Occipital lobe (tissue), 2 donors: ENCODE measurements around the gene CHML. TPM values are rescaled to one million over a fixed set of nuclear protein-coding genes. Genes with fewer than 3 reads are reported as not detected.

Experiments used
- DNase-seq: peaks from one replicate; lab custom pipeline; 2025; lab: John Stamatoyannopoulos, UW
- total RNA-seq: library from RNA; depleted of rRNA; stranded (reverse); fragments of >200 nt; gene quantifications from one replicate; pipeline ENCODE4 v1.2.3, GENCODE V29; 2014

Gene CHML
- total RNA-seq, 1 donor from 2014 or later = 69.6 TPM

- DNase-seq = no peak
Observed at GRCh38 chr1:241592273-241592958, 47.8 kb downstream of the CHML start.

GRCh38 chr1:241591736-241592135 lies 48.4 kb downstream of the CHML start:
- no peak for DNase-seq

GRCh38 chr1:241591317-241591716 lies 48.9 kb downstream of the CHML start:
- no peak for DNase-seq

GRCh38 chr1:241590719-241591118 lies 49.5 kb downstream of the CHML start:
- DNase-seq = no peak

Other genes with a start within 250 kb of the CHML start
- 56.9 TPM for gene FH, start 120.6 kb downstream of the CHML start, total RNA-seq
- gene KMO, start 108.0 kb downstream of the CHML start, total RNA-seq = 0.47 TPM
- 9.5 TPM for gene OPN3, start within 50 bp of the CHML start, total RNA-seq
- gene WDR64, start 11.9 kb upstream of the CHML start, total RNA-seq = not detected
- 3.4 TPM for gene EXO1, start 207.8 kb upstream of the CHML start, total RNA-seq